Fibroblast of villous mesenchyme (primary cell): ENCODE results near the gene LIPT1. TPM values are rescaled to one million over a fixed set of nuclear protein-coding genes. Genes with fewer than 3 reads are reported as not detected.

Experiments used
- DNase-seq: peaks from one replicate; pipeline ENCODE4 v3.0.0-alpha.2; 2010; ENCODE audit warnings: low read depth
- H3K4me3 ChIP-seq: 2 replicates; pipeline ENCODE4 v1.5.1; 2011; ENCODE audit warnings: low read depth, mild to moderate bottlenecking, low read length
- total RNA-seq: library from RNA; depleted of rRNA; stranded (reverse); fragments of >200 nt; gene quantifications from 2 replicates; pipeline ENCODE4 v1.2.3, GENCODE V29; 2012
- TF ChIP-seq, protein P1 (sequence below): IDR thresholded peaks from 2 replicates; pipeline ENCODE4 v1.5.1; 2012; ENCODE audit warnings: low read depth, mild to moderate bottlenecking, low read length; ENCODE audit not compliant: insufficient read depth

LIPT1 gene
- total RNA-seq, 1 donor: 6.5 TPM

- H3K4me3 ChIP-seq: no peak overlapping the region
- TF ChIP-seq, protein P1, sequence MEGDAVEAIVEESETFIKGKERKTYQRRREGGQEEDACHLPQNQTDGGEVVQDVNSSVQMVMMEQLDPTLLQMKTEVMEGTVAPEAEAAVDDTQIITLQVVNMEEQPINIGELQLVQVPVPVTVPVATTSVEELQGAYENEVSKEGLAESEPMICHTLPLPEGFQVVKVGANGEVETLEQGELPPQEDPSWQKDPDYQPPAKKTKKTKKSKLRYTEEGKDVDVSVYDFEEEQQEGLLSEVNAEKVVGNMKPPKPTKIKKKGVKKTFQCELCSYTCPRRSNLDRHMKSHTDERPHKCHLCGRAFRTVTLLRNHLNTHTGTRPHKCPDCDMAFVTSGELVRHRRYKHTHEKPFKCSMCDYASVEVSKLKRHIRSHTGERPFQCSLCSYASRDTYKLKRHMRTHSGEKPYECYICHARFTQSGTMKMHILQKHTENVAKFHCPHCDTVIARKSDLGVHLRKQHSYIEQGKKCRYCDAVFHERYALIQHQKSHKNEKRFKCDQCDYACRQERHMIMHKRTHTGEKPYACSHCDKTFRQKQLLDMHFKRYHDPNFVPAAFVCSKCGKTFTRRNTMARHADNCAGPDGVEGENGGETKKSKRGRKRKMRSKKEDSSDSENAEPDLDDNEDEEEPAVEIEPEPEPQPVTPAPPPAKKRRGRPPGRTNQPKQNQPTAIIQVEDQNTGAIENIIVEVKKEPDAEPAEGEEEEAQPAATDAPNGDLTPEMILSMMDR: no peak
- DNase-seq: no peak
These were observed 15.8 kb upstream of the LIPT1 start for GRCh38 chr2:99139003-99139402.

DNA sequence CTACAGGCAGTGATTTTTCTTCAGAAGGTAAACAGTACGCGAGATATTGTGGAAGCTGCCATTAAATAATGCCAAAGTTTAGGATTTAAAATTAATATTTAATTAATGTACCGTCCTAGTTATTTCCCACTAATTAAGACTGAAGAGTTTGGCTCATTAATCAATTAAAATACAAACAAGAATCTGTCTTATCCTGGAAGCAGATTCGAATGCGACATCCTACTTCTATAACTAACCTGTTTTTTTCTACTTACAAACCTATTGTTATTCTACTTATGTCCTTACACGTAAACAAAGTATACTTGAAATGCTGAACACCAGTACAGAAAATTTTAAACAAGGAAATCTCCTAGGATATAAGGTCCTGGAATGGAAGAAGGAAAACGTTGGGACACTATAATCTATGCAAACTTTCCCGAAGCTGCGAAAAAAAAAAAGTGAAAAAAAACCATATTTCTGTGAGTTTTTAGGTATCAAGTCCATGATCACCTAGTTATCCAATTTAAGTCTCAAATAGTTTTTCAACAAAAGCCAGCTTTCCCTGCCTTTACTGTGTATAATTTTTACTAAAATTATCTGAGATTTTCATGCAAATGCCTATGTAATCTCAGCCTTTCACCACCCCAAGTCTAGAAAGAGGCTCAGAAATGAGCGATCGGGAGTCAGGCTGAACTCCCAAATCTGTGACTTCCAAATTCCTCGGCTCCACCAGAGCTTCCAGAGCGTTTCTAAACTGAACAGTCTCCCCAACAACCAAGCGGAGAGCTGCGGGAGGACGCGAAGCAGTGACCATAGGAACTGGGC lies 14.5 kb upstream of the LIPT1 start:
- TF ChIP-seq, protein P1: no peak
- DNase-seq: no peak
- H3K4me3 ChIP-seq: peak overlapping the region; percentile 90

DNA sequence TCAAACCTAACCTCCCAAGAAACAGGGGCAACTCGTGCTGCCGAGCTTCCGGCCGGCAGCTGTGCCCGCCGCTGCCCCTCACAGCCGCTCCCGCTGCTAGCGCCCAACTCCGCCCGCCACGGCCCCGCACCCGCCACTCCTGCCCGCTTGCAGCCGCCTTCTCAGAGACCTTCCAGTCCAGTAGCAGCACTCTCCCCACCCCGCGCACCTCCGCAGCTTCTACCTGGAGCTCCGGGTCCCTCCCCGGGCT lies 14.0 kb upstream of the LIPT1 start:
- TF ChIP-seq, protein P1: no peak
- H3K4me3 ChIP-seq: peak overlapping the region; percentile 90
- no peak for DNase-seq

DNA sequence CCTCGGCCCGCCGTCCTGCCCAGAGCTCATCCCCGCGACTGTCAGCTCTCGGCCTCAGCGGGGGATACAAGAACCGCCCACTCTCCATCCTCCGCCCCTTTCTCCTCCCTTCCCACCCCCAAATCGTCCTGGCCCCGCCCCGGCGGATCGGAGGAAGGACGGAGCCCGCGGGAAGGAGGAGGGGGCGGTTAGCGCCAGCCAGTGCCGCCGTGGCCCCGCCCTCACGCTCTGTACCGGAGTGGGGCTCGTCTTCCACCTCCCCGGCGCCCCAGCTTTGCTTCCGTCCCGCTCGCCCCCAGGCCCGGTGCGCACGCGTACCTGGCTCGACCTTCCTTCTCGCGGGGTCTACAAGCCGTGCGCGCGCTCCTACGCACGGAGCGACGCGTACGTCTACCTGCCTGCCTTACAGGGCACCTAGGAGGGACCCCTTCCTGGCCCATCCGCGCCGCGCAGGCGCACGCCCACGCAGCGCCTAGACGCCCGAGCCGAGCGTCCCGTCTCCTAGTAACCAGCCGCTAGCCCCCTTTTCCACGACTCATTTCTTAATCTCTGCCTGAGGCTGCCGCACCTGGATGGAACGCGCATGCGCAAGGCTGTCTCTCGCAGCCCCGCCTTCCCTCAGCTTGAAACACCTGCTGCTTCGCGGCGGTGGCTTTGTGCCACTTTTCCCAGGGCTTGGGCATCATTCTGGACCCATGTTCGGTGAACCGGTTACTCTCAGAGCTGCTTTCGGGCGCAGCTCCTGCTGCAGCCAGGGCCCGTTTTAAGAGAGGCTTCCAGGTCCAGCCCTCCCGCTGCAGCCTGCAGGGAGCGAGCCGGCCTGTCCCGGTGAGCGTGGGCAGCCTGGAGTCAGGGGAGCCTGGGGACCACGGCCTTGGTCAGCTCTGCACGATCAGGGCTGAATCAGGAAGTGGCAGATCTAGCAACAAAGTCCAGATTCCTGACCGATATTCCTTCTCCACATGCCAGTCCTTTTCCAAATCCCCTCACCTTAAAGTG lies 13.4 kb upstream of the LIPT1 start, which contains the start of gene C2orf15:
TSS of gene C2orf15 (plus strand) at position 598 of the 999 bp plus-strand sequence. CDS start 8,852 bp downstream, outside the sequence.
- DNase-seq: peak; percentile 77
- peak within 1 kb of the TSS; percentile 90 for H3K4me3 ChIP-seq
- TF ChIP-seq, protein P1: no peak

DNA sequence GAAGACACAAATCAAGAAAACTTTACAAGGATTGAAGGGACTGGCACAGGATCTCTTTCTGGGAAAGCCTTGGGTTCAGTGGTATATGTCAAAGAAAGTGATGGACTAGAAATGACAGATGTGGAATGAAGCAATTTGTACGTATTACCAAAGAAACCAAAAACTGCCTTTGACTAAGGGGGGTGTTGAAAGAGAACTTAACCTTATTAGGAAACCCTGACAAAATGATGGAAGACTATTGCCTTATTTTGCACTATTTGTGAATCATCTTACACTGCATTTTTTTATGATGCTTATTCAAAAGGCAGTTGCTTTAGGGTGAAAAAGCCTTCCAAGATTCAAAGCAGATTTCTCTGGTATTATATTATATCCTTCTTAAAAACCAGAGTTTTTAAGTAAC lies 4.1 kb upstream of the LIPT1 start:
- no peak for DNase-seq
- H3K4me3 ChIP-seq: no peak overlapping the region
- TF ChIP-seq, protein P1: no peak

DNA sequence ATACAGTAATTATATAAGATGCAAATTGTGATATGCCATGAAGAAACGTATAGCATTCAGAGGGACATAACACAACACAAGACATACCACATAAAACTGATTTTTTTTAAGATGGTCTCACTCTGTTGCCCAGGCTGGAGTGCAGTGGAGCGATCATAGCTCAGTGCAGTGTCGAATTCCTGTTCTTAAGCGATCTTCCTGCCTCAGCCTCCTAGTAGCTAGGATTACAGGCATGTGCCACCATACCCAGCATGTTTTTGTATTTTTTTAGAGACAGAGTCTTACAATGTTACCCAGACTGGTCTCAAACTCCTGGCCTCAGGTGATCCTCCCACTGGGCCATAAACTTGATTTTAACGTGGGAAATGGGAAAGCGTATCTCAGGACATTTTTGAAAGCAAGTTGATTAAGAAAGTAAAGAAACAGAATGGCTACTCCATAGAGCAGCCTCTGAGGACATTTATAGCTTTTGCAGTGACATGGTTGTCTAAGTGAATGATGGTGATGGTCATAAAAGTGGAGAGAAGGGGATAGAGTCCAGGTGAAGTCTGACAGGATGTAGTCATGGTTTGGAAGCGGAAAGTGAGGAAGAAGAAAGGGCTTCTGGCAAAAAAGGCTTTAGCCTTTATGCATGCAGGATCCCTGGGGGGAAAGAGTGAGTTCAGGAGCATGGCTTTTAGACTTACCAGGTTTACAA lies 2.4 kb upstream of the LIPT1 start:
- TF ChIP-seq, protein P1: no peak
- no peak overlapping the region for H3K4me3 ChIP-seq
- DNase-seq: no peak
